ENCODE results near the gene ISG20.

DNA sequence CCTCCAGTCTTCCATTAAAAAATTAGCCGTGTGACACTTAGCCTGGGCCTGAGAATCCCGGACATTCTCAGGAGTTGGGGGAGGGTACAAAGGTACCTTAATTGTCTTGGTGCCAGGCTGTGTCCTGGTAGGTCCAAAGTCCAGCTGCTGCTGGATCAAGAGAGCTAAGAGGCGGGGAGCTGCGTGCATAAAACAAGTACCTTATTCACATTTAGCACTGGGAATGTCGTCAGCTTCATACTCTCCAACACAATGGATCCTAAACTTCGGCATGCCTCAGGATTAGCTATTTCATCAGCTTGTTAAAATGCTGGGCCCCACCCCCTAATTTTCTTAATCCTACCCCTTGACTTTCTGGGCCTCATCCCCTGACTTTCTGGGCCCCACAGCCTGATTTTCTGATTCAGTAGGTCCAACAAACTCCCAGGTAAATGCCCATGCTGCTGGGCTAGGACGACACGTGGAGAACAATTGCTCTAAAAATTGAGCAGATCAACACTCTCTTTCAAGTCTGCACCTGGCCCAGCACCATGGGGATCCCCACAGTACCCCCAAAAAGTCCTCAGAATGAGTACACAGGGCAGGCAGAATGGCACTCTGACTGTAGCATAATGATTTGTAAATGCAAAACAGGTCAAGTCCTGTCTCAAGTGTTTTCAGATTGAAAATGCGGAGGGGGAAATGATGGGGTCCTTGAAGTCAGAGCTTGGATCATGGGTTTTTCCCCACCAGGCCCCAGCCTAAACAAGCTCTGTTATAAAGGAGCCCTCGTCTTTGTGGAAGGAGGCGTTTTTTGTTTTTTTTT, 23.3 kb upstream of the ISG20 start:
- no peak for TF ChIP-seq POLR2A (IDR thresholded peaks at IDR 0.05)
- TF ChIP-seq, protein P1, sequence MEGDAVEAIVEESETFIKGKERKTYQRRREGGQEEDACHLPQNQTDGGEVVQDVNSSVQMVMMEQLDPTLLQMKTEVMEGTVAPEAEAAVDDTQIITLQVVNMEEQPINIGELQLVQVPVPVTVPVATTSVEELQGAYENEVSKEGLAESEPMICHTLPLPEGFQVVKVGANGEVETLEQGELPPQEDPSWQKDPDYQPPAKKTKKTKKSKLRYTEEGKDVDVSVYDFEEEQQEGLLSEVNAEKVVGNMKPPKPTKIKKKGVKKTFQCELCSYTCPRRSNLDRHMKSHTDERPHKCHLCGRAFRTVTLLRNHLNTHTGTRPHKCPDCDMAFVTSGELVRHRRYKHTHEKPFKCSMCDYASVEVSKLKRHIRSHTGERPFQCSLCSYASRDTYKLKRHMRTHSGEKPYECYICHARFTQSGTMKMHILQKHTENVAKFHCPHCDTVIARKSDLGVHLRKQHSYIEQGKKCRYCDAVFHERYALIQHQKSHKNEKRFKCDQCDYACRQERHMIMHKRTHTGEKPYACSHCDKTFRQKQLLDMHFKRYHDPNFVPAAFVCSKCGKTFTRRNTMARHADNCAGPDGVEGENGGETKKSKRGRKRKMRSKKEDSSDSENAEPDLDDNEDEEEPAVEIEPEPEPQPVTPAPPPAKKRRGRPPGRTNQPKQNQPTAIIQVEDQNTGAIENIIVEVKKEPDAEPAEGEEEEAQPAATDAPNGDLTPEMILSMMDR (IDR thresholded peaks at IDR 0.05): no peak

Data from right lobe of liver (tissue), 4 donors.